ENCODE measurements around the gene C1QTNF9. TPM values are rescaled to one million over a fixed set of nuclear protein-coding genes. Genes with fewer than 3 reads are reported as not detected.
A peak's percentile ranks its signal among the peaks of the same experiment; 100 is the strongest.
"Not testable (repeated sequence)": the region's sequence is repeated elsewhere in the genome, so short reads cannot be mapped to it uniquely, and the experiment has no call there.

Gene C1QTNF9, protein sequence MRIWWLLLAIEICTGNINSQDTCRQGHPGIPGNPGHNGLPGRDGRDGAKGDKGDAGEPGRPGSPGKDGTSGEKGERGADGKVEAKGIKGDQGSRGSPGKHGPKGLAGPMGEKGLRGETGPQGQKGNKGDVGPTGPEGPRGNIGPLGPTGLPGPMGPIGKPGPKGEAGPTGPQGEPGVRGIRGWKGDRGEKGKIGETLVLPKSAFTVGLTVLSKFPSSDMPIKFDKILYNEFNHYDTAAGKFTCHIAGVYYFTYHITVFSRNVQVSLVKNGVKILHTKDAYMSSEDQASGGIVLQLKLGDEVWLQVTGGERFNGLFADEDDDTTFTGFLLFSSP
- 0.09 TPM in 1 of 2 replicates, not detected in the other for total RNA-seq

DNA sequence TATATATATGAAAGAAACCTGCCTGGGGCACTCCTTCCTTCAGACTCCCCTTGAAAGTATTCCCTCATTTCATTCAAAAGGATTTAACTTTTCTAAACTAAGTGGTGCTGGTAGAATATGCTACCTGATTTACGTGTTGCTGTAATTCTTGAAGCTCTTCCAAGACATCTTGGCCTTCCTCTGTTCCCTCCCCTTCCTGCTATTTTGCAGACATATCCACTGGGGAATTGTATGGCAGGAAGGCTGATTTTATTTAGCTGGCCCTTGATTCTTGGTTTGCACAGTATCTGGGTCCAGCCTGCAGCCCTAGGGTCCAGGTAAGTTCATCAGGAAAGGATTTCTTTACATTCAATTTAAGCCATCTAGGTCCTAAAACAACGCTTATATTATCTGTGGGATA, at the start of gene C1QTNF9:
Gene C1QTNF9, plus strand, starts transcription at position 281 of the 400 bp plus-strand sequence. CDS start 6,424 bp downstream, outside the sequence.
- peaks cover 16% of the 10 kb centered on the region for H3K36me3 Mint-ChIP-seq (ENCODE audit: low read depth)
- H3K27ac Mint-ChIP-seq; intact Hi-C loops (cut with micrococcal nuclease); H3K9me3 Mint-ChIP-seq; DNase-seq; H3K4me3 Mint-ChIP-seq; H3K4me1 Mint-ChIP-seq; H3K27me3 Mint-ChIP-seq: not testable (repeated sequence)

DNA sequence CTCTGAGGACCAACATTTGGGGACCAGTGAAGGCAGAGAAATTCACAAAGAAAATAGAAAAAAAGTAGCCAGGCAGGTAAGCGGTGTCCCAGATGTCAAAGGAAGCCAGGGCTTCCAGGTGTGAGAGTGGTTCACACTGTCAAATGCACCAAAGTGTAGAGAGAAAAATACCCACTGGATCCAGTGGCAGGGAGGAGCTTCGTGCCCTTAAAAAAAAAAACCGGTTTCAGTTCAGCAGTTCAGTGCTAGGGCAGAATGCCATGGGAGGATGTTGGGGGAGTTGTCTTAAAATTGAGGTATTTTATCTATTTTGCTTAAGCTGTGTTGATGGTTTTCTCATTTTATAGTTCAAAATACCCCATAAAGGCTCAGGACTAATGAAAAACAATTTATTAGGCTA, 47.8 kb upstream of the C1QTNF9 start:
- Mint-ChIP-seq H3K4me1 (peaks cover 72% of the 10 kb centered on the region), H3K9me3 (no peaks in the 10 kb centered on the region), H3K4me3 (peak overlapping the region; percentile 63), H3K27me3 (no peaks in the 10 kb centered on the region), H3K36me3 (ENCODE audit: low read depth) (peaks cover 41% of the 10 kb centered on the region), H3K27ac (peak overlapping the region; percentile 67)
- DNase-seq, result peak; percentile 81
- intact Hi-C loops (cut with micrococcal nuclease), result no loop called here

DNA sequence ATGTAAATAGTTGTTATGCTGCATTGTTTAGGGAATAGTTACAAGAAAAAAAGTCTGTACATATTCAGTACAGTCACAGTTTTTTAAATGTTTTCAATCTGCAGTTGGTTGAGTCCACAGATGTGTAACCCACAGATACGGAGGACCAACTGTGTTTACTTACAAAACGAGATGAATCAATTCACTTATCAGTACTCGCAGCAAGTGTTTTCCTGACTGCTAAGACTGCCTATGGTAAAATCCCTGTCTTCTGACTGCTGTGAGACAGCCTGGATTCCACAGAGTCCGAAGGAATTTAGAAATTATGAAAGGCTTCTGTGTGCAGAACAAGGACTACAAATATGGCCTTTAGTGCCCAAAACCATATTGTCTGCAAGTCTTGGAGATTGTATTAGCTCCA, 45.7 kb upstream of the C1QTNF9 start:
- intact Hi-C loops (cut with micrococcal nuclease), result loop anchor here (1.0 kb wide), 2 partner anchors 8 to 12 kb away; no protein-coding TSS in a partner anchor
- Mint-ChIP-seq H3K36me3 (ENCODE audit: low read depth) (peaks cover 40% of the 10 kb centered on the region), H3K4me3 (peak overlapping the region; percentile 78), H3K4me1 (peaks cover 85% of the 10 kb centered on the region), H3K27ac (peak overlapping the region; percentile 66), H3K27me3 (no peaks in the 10 kb centered on the region), H3K9me3 (no peaks in the 10 kb centered on the region)
- peak; percentile 61 for DNase-seq

DNA sequence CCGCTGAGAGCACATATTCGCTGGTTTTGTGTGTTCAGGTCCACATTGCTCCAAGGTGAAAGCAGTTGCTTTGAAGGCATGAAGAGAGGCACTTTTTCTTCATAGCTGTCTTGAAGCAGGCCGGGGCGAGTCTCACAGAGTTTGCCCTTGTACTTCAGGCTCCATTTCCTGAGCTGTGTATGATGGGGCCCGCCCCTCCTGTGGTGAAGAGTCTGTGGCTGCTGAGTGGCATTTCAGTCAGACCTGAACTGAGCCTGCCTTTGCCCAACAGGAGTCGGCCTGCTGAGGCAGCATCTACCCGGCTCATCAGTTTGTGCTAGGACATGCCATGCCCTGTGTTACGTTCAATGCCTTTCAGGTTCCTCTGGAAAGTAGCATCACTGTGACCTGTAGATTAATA, 44.4 kb upstream of the C1QTNF9 start:
- H3K27me3 Mint-ChIP-seq, result no peaks in the 10 kb centered on the region
- intact Hi-C loops (cut with micrococcal nuclease), result loop anchor here (5.0 kb wide), 1 partner anchor 888 kb away; no protein-coding TSS in a partner anchor

DNA sequence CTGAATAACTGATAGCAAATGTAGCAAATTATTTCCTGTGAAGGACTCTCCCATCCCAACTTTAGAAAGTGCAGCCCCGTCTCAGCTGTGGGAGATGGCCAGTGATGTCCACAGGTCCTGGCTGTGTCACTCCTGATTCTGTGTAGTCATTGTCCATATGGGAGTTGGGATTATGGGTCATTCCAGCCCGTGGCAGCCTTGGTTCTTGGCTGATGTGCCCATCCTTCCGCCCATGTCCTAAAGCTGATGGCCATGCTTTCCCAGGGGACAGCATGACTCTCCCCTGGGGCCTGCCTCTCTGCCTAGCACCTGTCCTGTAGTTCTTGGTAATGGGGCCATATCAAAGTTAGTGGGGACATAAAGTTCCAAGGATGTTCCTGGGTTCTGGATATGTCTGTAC, 43.9 kb upstream of the C1QTNF9 start:
- no peaks in the 10 kb centered on the region for H3K9me3 Mint-ChIP-seq
- H3K36me3 Mint-ChIP-seq (ENCODE audit: low read depth), result peaks cover 32% of the 10 kb centered on the region
- DNase-seq, result no peak
- peaks cover 85% of the 10 kb centered on the region for H3K4me1 Mint-ChIP-seq
- no peaks in the 10 kb centered on the region for H3K27me3 Mint-ChIP-seq
- H3K27ac Mint-ChIP-seq, result peak overlapping the region; percentile 66
- intact Hi-C loops (cut with micrococcal nuclease), result loop anchor here (5.0 kb wide), 1 partner anchor 888 kb away; no protein-coding TSS in a partner anchor
- peak overlapping the region; percentile 78 for H3K4me3 Mint-ChIP-seq

More for the DNA sequence above, 44.4 kb upstream of the C1QTNF9 start:
- H3K9me3 Mint-ChIP-seq, result no peaks in the 10 kb centered on the region
- peak overlapping the region; percentile 78 for H3K4me3 Mint-ChIP-seq
- H3K27ac Mint-ChIP-seq, result peak overlapping the region; percentile 66
- peaks cover 87% of the 10 kb centered on the region for H3K4me1 Mint-ChIP-seq
- DNase-seq, result peak; percentile 94
- H3K36me3 Mint-ChIP-seq (ENCODE audit: low read depth), result peaks cover 34% of the 10 kb centered on the region

DNA sequence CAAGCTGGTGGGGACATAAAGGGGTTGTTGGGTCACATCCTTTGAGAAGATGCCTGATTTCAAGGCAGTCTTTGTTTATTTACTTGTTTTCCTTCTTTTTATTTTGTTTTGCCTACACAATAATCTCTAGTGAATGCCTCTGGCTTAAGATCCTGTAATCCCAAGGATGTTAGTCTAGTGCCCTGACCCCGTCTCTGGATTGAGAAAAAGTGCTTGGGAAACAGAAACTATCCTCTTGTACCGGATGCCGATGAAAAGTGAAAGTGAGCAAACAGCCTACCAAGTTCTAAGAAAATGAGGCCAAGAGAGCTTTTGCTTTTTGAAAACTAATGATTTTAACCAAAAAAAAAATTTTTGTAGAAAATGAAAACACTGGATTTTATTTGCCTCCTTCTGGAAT, 42.1 kb upstream of the C1QTNF9 start:
- DNase-seq, result peak; percentile 86
- H3K27me3 Mint-ChIP-seq, result peaks cover 2% of the 10 kb centered on the region
- H3K27ac Mint-ChIP-seq, result peak overlapping the region; percentile 90
- H3K36me3 Mint-ChIP-seq (ENCODE audit: low read depth), result peaks cover 26% of the 10 kb centered on the region
- peaks cover 84% of the 10 kb centered on the region for H3K4me1 Mint-ChIP-seq
- peak overlapping the region; percentile 82 for H3K4me3 Mint-ChIP-seq
- intact Hi-C loops (cut with micrococcal nuclease), result loop anchor here (5.0 kb wide), 1 partner anchor 890 kb away; no protein-coding TSS in a partner anchor
- H3K9me3 Mint-ChIP-seq, result no peaks in the 10 kb centered on the region

DNA sequence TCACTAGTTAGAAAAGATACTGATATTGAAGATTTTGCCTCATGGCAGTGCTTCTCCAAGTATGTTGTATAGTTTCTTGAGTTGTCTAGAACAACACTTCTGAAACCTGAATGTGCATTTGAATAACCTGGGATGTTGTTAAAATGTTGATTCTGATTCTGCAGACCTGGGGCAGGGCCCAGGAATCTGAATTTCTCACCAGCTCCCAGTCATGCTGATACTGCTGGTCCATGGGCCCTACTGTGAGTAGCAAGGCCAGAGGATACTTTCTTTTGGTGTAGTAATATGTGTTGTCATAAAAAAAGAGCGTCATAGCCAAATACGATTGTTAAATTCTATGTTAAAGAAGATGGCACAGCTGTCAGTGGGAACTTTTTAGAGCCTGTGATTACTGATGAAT, 41.6 kb upstream of the C1QTNF9 start:
- peaks cover 26% of the 10 kb centered on the region for H3K36me3 Mint-ChIP-seq (ENCODE audit: low read depth)
- intact Hi-C loops (cut with micrococcal nuclease), result loop anchor here (5.0 kb wide), 1 partner anchor 890 kb away; no protein-coding TSS in a partner anchor
- H3K4me3 Mint-ChIP-seq, result peak overlapping the region; percentile 82
- no peaks in the 10 kb centered on the region for H3K9me3 Mint-ChIP-seq
- peak overlapping the region; percentile 90 for H3K27ac Mint-ChIP-seq
- peaks cover 2% of the 10 kb centered on the region for H3K27me3 Mint-ChIP-seq
- peaks cover 84% of the 10 kb centered on the region for H3K4me1 Mint-ChIP-seq
- DNase-seq, result no peak

DNA sequence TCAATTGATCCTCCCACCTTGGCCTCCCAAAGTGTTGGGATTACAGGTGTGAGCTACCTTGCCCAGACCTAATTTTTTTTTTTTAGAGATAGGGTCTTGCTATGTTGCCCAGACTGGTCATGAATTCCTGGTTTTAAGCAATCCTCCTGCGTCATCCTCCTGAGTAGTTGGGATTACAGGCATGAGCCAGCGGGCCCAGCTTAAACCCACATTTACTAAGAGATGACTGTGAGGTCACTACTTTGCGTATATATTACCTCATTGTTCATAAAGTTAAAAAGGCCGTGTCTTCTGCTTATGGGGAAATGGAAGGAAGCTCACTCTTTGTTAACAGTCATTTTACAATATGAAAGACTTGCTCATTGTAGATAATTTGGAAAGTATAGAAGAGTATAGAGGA, 39.6 kb upstream of the C1QTNF9 start:
- Mint-ChIP-seq H3K27ac (peak overlapping the region; percentile 96), H3K27me3 (peaks cover 2% of the 10 kb centered on the region), H3K4me3 (peak overlapping the region; percentile 91), H3K4me1 (peaks cover 84% of the 10 kb centered on the region), H3K9me3 (no peaks in the 10 kb centered on the region), H3K36me3 (ENCODE audit: low read depth) (peaks cover 26% of the 10 kb centered on the region)
- DNase-seq, result no peak
- intact Hi-C loops (cut with micrococcal nuclease), result loop anchor here (5.0 to 10.0 kb wide), 3 partner anchors 308 to 1015 kb away; partner anchors contain the start of gene MTMR6

DNA sequence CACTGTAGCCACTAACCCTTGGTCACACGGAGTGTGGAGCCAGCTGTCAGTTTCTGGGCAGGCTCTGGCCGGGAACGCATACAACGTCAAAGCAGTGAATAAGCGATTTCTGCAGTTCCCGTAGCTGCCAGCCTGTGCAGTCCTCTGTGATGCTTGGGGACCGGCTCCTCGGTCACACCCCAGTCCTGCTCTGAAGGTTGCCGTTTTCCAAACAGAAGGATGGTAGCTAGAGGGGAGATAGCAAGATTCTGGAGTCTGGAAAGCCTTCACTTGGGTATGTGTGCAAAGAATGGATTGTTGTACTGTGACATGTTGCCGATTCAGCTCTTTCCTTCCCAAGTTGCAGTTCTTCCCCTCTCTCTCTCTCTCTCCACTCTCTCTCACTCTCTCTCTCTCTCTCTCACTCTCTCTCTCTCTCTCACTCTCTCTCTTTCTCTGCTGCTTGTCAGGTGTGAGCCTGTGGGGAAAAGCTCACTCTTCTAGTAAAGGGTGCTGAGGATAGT, 38.7 kb upstream of the C1QTNF9 start:
- H3K4me3 Mint-ChIP-seq, result peak overlapping the region; percentile 91
- H3K27me3 Mint-ChIP-seq, result peaks cover 2% of the 10 kb centered on the region
- peak overlapping the region; percentile 96 for H3K27ac Mint-ChIP-seq
- intact Hi-C loops (cut with micrococcal nuclease), result loop anchor here (1.0 to 10.0 kb wide), 3 partner anchors 7 to 1014 kb away; partner anchors contain the start of gene MTMR6
- H3K36me3 Mint-ChIP-seq (ENCODE audit: low read depth), result peaks cover 23% of the 10 kb centered on the region
- peak; percentile 89 for DNase-seq
- peaks cover 82% of the 10 kb centered on the region for H3K4me1 Mint-ChIP-seq
- H3K9me3 Mint-ChIP-seq, result no peaks in the 10 kb centered on the region

DNA sequence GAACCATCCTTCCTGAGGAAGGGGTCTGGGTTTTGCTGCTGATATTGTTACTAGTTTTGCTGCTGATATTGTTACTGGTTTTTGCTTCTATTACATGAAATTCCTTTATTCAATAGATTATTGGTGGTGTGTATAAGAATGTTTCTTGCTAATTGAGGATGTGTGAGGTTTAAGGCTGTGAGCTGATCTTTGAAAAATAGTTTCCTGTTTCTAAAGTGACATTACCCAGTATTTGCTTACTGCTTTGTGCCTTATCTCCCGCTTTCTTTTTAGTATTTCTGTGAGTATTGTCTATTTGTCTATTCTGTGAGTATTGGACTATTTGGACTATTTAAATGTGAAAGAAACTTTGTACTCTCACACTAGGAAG, 38.2 kb upstream of the C1QTNF9 start:
- Mint-ChIP-seq H3K27ac (peak overlapping the region; percentile 96), H3K27me3 (peaks cover 2% of the 10 kb centered on the region), H3K4me3 (peak overlapping the region; percentile 91), H3K9me3 (no peaks in the 10 kb centered on the region), H3K4me1 (peaks cover 83% of the 10 kb centered on the region), H3K36me3 (ENCODE audit: low read depth) (peaks cover 22% of the 10 kb centered on the region)
- no peak for DNase-seq
- intact Hi-C loops (cut with micrococcal nuclease), result loop anchor here (1.0 to 10.0 kb wide), 3 partner anchors 8 to 1014 kb away; partner anchors contain the start of gene MTMR6

DNA sequence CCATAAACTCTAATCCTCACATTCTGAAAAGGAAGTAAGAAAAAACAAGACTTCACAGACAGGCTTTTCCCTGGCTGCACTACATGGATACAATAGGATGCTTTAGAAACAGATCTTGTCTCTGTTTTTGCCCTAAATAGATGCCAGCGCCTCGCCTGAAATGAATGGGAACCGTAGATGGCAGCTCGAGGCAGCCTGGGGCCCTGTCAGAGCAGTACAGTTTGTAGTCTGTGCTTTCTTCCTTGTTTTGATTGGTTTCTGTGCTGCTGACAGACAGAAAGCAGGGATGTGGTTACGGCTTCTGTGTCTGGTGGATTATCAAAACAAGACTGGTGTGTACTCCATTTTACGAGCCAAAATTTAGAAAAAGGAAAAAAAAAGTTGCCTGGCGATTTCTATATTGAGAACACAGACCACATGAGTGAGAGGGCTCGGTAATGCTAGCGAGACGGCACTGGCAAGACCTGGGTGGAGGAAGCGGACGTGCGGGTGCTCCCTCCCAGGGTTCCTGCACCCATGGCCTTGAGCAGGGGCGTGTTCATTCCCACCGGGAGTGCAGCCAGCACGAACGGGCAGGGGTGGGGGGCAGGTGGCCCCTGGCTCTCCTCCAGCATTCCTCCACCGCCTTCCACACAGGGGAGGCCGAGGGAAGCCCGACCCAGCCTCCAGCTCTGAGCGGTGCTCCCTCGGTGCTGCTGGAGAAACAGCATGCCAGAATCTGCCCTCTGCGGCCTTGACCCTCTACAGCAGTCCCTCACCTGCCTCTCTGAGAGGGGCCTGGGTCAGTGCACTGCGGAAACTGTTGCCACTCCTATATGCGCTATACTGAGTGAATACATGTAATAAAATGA, 37.6 kb upstream of the C1QTNF9 start:
- H3K9me3 Mint-ChIP-seq, result no peaks in the 10 kb centered on the region
- H3K27ac Mint-ChIP-seq, result peak overlapping the region; percentile 96
- intact Hi-C loops (cut with micrococcal nuclease), result loop anchor here (1.0 to 10.0 kb wide), 3 partner anchors 9 to 1013 kb away; partner anchors contain the start of gene MTMR6
- H3K4me1 Mint-ChIP-seq, result peaks cover 82% of the 10 kb centered on the region
- peak overlapping the region; percentile 91 for H3K4me3 Mint-ChIP-seq
- H3K36me3 Mint-ChIP-seq (ENCODE audit: low read depth), result peaks cover 23% of the 10 kb centered on the region
- DNase-seq, result peak; percentile 90
- H3K27me3 Mint-ChIP-seq, result peaks cover 2% of the 10 kb centered on the region

DNA sequence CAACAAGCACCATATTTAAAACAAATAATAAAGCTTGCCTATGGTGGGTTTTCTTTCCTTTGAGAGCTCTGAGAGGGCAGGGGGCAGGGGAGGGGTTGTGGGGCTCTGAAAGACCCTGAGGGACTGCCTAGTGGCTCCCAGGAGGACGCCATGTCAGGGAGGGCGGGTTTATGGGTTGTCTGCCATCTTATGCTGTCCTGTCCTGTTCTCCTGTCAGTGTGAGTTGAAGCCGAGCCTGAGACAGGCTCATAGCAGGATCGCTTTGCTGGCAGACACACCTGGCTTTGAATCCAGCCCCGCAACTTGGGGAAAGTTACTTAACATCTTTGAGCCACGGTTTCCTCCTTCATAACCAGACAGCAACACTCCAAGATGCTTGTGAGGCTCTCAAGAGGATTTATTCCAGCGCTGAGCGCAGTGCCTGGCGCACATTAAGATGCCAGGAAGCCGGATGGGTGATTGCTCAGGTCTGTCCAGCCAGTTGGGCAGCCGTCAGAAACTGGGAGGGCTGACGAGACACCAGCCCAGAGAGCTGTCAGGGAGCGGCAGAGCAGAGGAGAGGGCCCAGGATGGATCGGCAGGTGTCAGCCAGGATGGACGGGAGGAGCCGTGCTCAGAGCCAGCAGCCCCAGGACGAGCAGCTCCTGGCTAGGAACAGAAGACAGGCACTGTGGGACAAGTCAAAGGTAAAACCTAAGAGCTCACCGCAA, 36.8 kb upstream of the C1QTNF9 start:
- peak overlapping the region; percentile 96 for H3K27ac Mint-ChIP-seq
- DNase-seq, result no peak
- H3K36me3 Mint-ChIP-seq (ENCODE audit: low read depth), result peaks cover 20% of the 10 kb centered on the region
- H3K4me1 Mint-ChIP-seq, result peaks cover 79% of the 10 kb centered on the region
- intact Hi-C loops (cut with micrococcal nuclease), result loop anchor here (5.0 to 10.0 kb wide), 2 partner anchors 310 to 1012 kb away; partner anchors contain the start of gene MTMR6
- no peaks in the 10 kb centered on the region for H3K9me3 Mint-ChIP-seq
- H3K27me3 Mint-ChIP-seq, result peaks cover 2% of the 10 kb centered on the region
- peak overlapping the region; percentile 91 for H3K4me3 Mint-ChIP-seq

DNA sequence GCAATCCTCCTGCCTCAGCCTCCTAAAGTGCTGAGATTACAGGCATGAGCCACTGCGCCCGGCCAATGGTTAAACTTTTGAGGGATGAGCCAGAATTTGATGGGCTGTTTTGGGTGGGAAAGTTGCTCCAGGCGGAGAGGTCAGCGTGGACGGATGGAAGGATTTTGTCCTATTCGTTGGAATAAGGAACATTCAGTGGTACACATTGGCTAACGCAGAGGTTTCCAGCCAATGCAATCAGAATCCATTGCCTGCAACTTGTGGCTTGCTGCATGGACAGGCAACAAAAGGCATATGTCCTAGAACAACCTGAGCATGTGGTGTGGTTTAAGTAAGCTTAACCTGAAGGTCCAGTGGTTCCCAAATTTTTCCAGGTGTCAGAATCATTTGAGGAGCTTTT, 35.5 kb upstream of the C1QTNF9 start:
- no peak for DNase-seq
- Mint-ChIP-seq H3K9me3 (no peaks in the 10 kb centered on the region), H3K27me3 (peaks cover 2% of the 10 kb centered on the region), H3K36me3 (ENCODE audit: low read depth) (peaks cover 20% of the 10 kb centered on the region), H3K4me1 (peaks cover 74% of the 10 kb centered on the region), H3K4me3 (peak overlapping the region; percentile 82), H3K27ac (peak overlapping the region; percentile 96)
- intact Hi-C loops (cut with micrococcal nuclease), result loop anchor here (1.0 to 10.0 kb wide), 7 partner anchors 23 to 1011 kb away; partner anchors contain the start of genes MTMR6 and SPATA13

All from activated CD4-positive, alpha-beta T cell treated with anti-CD3 and anti-CD28 coated beads, Interleukin-2, amount 10 ng/mL, durations not matched to agents 24 days and 14 days (primary cell).